Activated naive CD4-positive, alpha-beta T cell treated with Interleukin-2 at 50 U/mL for 16 hours (primary cell): Measurements from ENCODE around the gene ANKRD62.

Source experiments
- DNase-seq: peaks from one replicate; pipeline ENCODE4 v3.0.0-alpha.2; 2020

Gene ANKRD62

GRCh38 chr18:12093520-12094257 lies at the start of gene ANKRD62:
ANKRD62 (plus strand) TSS chr18:12093843; CDS start chr18:12094018, 175 bp downstream.
- no peak for DNase-seq

- DNase-seq, result no peak
Measured at GRCh38 chr18:12044591-12044990, 49.1 kb upstream of the ANKRD62 start.

- no peak for DNase-seq
Measured at GRCh38 chr18:12046046-12046750, 47.4 kb upstream of the ANKRD62 start.

- no peak for DNase-seq
Measured at GRCh38 chr18:12046751-12047335, 46.8 kb upstream of the ANKRD62 start.

GRCh38 chr18:12048010-12048826 lies 45.4 kb upstream of the ANKRD62 start:
- no peak for DNase-seq

GRCh38 chr18:12048827-12049175 lies 44.8 kb upstream of the ANKRD62 start:
- DNase-seq, result no peak

GRCh38 chr18:12049978-12050811 lies 43.4 kb upstream of the ANKRD62 start:
- DNase-seq, result no peak

- no peak for DNase-seq
Measured at GRCh38 chr18:12052866-12053265, 40.8 kb upstream of the ANKRD62 start.

GRCh38 chr18:12053289-12053688 lies 40.4 kb upstream of the ANKRD62 start:
- no peak for DNase-seq

- DNase-seq, result no peak
Measured at GRCh38 chr18:12056034-12056883, 37.4 kb upstream of the ANKRD62 start.

- DNase-seq, result no peak
Measured at GRCh38 chr18:12056884-12057402, 36.7 kb upstream of the ANKRD62 start.

GRCh38 chr18:12057419-12058039 lies 36.1 kb upstream of the ANKRD62 start:
- DNase-seq, result no peak

GRCh38 chr18:12059334-12060181 lies 34.1 kb upstream of the ANKRD62 start:
- no peak for DNase-seq

- no peak for DNase-seq
Measured at GRCh38 chr18:12060182-12060870, 33.3 kb upstream of the ANKRD62 start.

- no peak for DNase-seq
Measured at GRCh38 chr18:12061685-12062084, 32.0 kb upstream of the ANKRD62 start.

- DNase-seq, result no peak
Measured at GRCh38 chr18:12062974-12063373, 30.7 kb upstream of the ANKRD62 start.

- no peak for DNase-seq
Measured at GRCh38 chr18:12064086-12064763, 29.4 kb upstream of the ANKRD62 start.

- DNase-seq, result no peak
Measured at GRCh38 chr18:12065397-12065796, 28.2 kb upstream of the ANKRD62 start.
